Activated CD8-positive, alpha-beta memory T cell treated with anti-CD3 and anti-CD28 coated beads, Interleukin-2, amount 50 U/mL, for 1 hour (primary cell): ENCODE measurements around the gene SPOCK3.
"Not testable (repeated sequence)": the region's sequence is repeated elsewhere in the genome, so short reads cannot be mapped to it uniquely, and the experiment has no call there.

Experiments
- DNase-seq: peaks from one replicate; pipeline ENCODE4 v3.0.0-alpha.2; 2020; ENCODE audit errors: extremely low read depth

Gene SPOCK3

DNA sequence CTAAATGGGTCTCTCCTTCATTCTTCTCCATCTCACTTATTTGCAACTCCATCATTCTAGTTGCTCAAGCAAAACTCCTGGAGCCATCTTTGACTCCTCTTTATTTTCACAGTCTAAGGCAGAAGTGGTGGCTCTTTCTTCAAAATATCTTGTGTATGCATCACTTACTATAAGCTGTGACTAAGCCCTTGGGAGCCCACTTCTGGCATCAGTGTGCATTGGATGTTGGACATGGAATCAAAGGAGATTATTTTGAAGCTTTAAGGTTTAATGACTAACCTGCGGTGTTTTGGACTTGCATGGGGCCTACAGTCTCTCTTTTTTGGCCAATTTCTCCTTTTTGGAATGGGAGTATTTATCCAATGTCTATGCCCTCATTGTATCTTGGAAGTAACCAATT is 276.8 kb downstream of the SPOCK3 start:
- DNase-seq: no peak

GRCh38 chr4:166956484-166956883 is 277.8 kb downstream of the SPOCK3 start:
- no peak for DNase-seq

DNA sequence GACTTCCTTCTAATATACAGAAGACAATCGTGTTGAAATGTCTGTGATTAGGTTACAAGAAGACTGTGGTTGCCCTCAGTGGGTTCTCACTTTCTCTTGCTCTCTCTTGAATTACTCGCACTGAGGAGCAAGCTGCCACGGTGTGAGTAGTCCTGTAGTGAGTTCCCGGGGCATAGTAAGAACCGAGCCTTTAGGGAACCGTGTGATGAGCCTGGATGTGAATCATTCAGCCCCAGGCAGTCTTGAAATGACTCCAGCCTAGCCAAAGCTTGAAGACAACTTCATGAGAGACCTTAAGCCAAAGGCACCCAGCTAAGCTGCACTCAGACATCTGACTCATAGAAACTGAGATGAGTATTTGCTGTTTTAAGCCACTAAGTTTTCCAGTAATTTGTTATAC is 292.7 kb downstream of the SPOCK3 start:
- no peak for DNase-seq

- no peak for DNase-seq
These were observed 303.8 kb downstream of the SPOCK3 start for GRCh38 chr4:166930464-166930863.

- DNase-seq: no peak
These were observed 309.9 kb downstream of the SPOCK3 start for GRCh38 chr4:166924424-166924823.

- no peak for DNase-seq
These were observed 320.4 kb downstream of the SPOCK3 start for GRCh38 chr4:166913926-166914325.

DNA sequence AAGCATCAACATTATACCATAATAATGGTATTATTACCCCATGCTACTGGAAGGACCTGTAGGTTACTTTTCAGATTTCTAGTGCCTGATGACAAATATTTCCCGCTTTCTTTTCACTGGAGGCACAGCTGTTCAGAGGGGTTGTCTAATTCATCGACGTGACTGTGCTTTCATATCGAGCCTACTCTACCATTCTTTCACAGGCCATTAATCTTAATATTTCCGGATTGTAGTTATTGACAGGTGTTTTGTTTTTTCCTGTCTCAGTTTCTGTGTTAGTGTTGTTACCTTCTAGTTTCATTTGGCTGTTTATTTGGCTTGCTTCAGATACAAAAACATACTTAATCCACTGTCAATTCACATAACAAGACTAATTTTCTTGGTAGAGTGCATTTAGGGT is 330.9 kb downstream of the SPOCK3 start:
- no peak for DNase-seq

DNA sequence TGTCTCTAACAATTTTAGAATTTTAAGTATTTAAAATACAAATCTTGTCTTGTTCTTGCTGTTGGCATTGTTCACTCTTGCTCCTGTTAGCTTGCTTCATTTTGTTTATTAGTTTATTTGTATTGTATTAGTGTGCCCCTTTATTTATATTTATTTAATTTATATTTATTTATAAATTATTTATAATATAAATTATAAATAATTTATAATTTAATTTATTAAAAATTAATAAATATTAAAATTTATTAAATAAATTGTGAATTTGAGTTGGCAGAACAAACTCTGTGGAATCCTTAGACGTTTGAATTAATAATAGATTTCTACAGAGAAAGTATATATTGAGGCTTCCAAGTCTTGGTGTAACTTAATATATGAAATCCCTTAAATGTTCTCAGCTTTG is 331.4 kb downstream of the SPOCK3 start:
- DNase-seq: no peak

GRCh38 chr4:166896254-166896653 is 338.0 kb downstream of the SPOCK3 start:
- no peak for DNase-seq

GRCh38 chr4:166895771-166896170 is 338.5 kb downstream of the SPOCK3 start:
- DNase-seq: no peak

DNA sequence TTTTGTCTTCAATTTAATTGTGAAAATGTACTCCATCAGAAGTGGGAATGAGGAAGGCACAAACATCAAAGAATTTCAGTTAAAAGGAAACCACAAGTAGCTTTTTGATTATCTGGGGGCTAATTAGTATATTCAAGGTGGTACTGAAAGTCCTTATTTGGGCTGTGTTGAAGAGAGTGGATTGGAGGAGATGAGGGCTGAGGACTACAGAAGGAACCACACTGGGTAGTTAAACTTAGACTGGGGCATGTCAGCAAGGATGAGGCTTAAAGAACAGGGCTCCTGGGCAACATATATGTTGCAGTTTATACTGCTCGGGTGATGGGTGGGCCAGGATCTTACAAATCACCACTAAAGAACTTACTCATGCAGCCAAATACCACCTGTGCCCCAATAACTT is 346.8 kb downstream of the SPOCK3 start:
- no peak for DNase-seq

DNA sequence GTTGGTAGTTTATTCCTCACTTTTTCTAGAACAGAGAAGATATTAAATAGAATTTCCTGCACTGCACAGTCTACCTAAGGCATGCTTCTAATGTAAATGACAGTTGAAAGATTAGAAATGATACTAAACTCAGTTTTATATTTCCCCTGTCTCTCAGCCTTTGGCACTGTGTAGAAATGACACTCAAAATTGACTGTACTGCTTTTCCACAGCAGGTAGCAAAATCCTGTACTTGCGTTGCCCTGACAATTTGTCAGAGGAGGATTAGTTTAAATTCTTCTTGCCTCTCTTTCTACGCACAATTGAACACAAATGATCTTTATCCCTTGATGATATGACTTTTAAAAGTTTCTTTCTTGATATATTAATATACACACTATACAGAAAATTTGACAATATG is 347.6 kb downstream of the SPOCK3 start:
- no peak for DNase-seq

DNA sequence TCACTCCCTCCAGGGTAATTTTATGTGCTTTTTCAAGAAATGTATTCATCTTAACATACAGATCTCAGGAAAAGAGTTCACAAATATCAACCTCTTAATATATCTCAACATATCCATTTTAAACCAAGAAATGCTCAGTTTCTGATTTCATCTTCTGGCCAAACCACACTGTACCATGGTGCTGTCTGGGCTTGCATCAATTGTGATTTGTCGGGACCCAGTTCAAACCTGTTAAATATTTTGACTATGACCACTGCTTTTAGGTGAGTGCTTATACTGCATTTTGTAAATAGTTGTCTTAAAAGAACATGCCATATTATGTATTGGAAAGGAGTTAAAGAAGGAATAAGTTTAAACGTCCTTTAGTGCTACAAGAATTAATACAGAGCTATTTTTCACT is 352.1 kb downstream of the SPOCK3 start:
- DNase-seq: no peak

DNA sequence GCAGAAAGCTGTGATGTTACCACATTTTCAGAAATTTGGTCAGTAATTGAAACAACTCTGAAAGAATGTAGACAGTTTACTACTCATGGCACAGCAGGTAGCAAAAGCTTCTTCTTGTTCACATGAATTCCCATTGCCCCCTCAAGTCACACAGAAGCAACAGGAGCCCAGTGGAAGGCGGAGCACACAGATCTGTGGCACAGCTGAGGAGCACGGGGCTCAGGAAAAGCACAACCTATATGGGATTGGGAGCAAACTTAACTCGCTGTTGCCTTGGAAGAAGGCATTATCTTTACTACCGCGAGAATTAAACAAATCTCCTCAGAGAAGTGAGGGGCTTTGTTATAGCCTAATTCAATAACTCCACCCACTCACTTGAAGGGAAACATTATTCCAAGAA is 358.5 kb downstream of the SPOCK3 start:
- no peak for DNase-seq

DNA sequence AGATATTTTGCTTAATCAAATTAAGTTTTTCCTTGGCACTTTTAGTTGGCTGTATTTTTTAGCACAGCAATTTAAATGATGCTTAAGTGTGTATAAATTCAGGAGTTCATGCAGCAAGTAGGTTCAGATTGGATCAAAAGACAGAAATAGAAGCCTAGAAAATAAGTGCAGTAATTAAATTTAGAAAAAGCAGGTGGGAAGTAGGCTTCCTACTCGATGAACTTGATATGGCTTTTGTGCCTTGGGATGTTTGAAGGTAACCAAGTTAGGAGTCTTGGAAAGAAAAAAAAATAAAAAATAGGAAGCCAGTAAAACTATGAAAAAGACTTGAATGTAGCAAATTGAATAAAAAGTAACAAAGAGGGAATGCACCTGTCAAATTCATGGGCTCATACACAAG is 372.3 kb downstream of the SPOCK3 start:
- no peak for DNase-seq

- not testable (repeated sequence) for DNase-seq
These were observed 383.9 kb downstream of the SPOCK3 start for GRCh38 chr4:166850398-166850797.

- DNase-seq: no peak
These were observed 387.4 kb downstream of the SPOCK3 start for GRCh38 chr4:166846939-166847338.

- no peak for DNase-seq
These were observed 391.5 kb downstream of the SPOCK3 start for GRCh38 chr4:166842795-166843261.

- no peak for DNase-seq
These were observed 394.6 kb downstream of the SPOCK3 start for GRCh38 chr4:166839615-166840251.

DNA sequence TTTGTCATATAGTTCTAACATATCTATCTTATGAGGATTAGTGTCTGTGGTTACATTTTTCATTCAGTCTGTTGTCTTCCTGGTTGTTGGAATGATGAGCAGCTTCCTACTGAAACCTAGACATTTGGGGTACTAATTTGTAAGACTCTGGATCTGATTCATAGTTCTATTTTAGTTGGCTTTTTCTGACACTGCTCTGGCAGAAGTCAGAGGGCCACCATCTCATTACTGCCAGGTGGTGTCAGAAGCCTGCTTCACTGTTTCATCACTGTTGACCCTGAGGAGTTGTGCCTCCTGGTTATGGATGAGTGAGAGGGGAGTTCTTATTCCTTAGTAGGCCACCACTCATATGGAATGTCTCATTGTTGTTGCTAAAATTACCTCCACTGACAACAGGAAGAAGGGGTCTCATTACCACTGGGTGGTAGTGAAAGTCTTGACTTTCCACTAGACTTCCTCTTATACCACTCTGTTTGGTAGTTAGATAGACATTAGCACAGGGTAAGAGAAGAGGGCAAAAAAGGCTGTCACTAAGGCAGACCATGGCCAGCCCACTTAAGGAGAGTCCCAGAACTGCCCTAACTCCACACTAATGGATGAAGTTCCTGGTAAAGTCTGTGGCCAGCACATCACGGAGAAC is 395.2 kb downstream of the SPOCK3 start:
- no peak for DNase-seq

DNA sequence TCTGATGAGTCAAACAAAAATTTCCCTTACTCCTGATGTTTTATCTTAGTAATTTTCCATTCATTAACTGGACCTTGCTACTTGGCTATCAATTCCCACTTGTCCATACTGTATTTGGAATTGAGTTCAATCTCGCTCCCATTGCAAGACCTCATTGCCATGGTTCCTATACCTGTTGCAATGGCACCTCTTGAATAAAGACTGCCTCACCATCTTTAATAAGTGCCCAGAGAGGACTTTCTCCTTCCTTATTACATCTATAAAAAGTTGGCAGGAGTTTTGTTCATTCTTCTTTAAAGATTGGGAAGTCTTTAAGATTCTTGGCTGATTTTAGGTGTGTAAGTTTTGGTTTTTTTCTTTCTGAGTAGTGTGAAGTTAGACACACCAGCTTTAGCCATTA is 397.4 kb downstream of the SPOCK3 start:
- no peak for DNase-seq

GRCh38 chr4:166827629-166828028 is 406.7 kb downstream of the SPOCK3 start:
- no peak for DNase-seq

GRCh38 chr4:166827167-166827566 is 407.1 kb downstream of the SPOCK3 start:
- no peak for DNase-seq

GRCh38 chr4:166823848-166824247 is 410.4 kb downstream of the SPOCK3 start:
- no peak for DNase-seq
